K562 (cell line): ENCODE measurements around the gene LRP1B. TPM values are rescaled to one million over a fixed set of nuclear protein-coding genes. Genes with fewer than 3 reads are reported as not detected.

Experiments used
- ATAC-seq: fragments of 200-7000 bp; cut with Tn5 transposase; 3 replicates; pipeline ENCODE4 v1.9.1; 2020; ENCODE audit warnings: moderate library complexity
- BruUV-seq: library from RNA; stranded (reverse); fragments of 400-500 nt; replicated peaks from 2 replicates; lab custom pipeline; 2021; lab: Mats Ljungman, UMichigan
- CTCF ChIA-PET: fragments of 300-600 bp; formaldehyde crosslinking; extraction: SDS; loops from one replicate; lab custom pipeline; 2021; ENCODE audit warnings: low intra/inter-chr PET ratio; lab: Yijun Ruan, JAX
- POLR2A ChIA-PET: fragments of 300-600, 350-650 bp; sonication (Branson Sonifier 250); formaldehyde crosslinking; extraction: SDS; loops from one replicate; lab custom pipeline; 2021; ENCODE audit warnings: antibody characterized with exemption, inconsistent platforms; lab: Yijun Ruan, JAX
- DNase-seq, 4 experiments: peaks; one replicate each; pipeline versions ENCODE4 v3.0.0 to v3.0.0-alpha.2; 2011 to 2018; ENCODE audit warnings: low spot score in 3 of 4, mixed read lengths in 3 of 4; ENCODE audit errors: extremely low read depth in 1 of 4
- FAIRE-seq: peaks from 2 replicates; lab custom pipeline; 2011; peaks lifted over from hg19 to GRCh38; lab: Jason Lieb, UNC
- H2AFZ ChIP-seq: 2 replicates; pipeline ENCODE4 v1.6.0; 2011; ENCODE audit warnings: low read depth, low read length, control low read depth, inconsistent platforms
- H3K27ac ChIP-seq: fragments of 200-600 bp; 3 replicates; pipeline ENCODE4 v1.8.0; 2011; ENCODE audit warnings: low read depth, mild to moderate bottlenecking, control low read depth, inconsistent platforms, low read length, moderate library complexity, mixed read lengths; ENCODE audit errors: extremely low read depth
- H3K27me3 ChIP-seq, 2 experiments: fragments of 300-600 bp in 1 of 2; 2 replicates in 1 of 2; 3 replicates in 1 of 2; pipeline versions ENCODE4 v1.6.0 to v1.8.0; 2011; ENCODE audit warnings: inconsistent platforms in 2 of 2, low read length in 2 of 2, mild to moderate bottlenecking in 1 of 2, mixed read lengths in 1 of 2, moderate library complexity in 1 of 2; ENCODE audit not compliant: control insufficient read depth in 2 of 2, insufficient read depth in 2 of 2
- H3K36me3 ChIP-seq: fragments of 300-600 bp; 3 replicates; pipeline ENCODE4 v1.8.0; 2011; ENCODE audit warnings: mild to moderate bottlenecking, low read length, inconsistent platforms; ENCODE audit not compliant: control insufficient read depth, insufficient read depth
- H3K4me1 ChIP-seq, 2 experiments: fragments of 200-600 bp in 1 of 2; replicated peaks in 1 of 2; 2 replicates in 1 of 2; 3 replicates in 1 of 2; pipeline versions ENCODE4 v1.5.1 to v1.8.0; 2011; ENCODE audit warnings: inconsistent platforms in 2 of 2, low read length in 2 of 2, mild to moderate bottlenecking in 1 of 2, mixed read lengths in 1 of 2, moderate library complexity in 1 of 2; ENCODE audit not compliant: control insufficient read depth in 2 of 2, insufficient read depth in 2 of 2
- H3K4me2 ChIP-seq: 2 replicates; pipeline ENCODE4 v1.6.1; 2011; ENCODE audit warnings: low read length, control low read depth, inconsistent platforms, mixed read lengths; ENCODE audit not compliant: insufficient read depth
- H3K4me3 ChIP-seq: fragments of 200-600 bp; sonication (generic), shearing (Covaris generic); 2 replicates; pipeline ENCODE4 v1.5.1; 2016; ENCODE audit warnings: control low read depth, inconsistent platforms
- H3K79me2 ChIP-seq: fragments of 200-600 bp; 3 replicates; pipeline ENCODE4 v1.8.0; 2011; ENCODE audit warnings: low read length, inconsistent platforms; ENCODE audit not compliant: control insufficient read depth, insufficient read depth
- H3K9ac ChIP-seq, 2 experiments: 2 replicates each; pipeline versions ENCODE4 v1.6.0 to v1.6.1; 2011; ENCODE audit warnings: low read depth in 2 of 2, low read length in 2 of 2, control low read depth in 1 of 2, inconsistent platforms in 1 of 2, mild to moderate bottlenecking in 1 of 2, mixed read lengths in 1 of 2; ENCODE audit not compliant: insufficient read depth in 1 of 2
- H3K9me1 ChIP-seq: one replicate; pipeline ENCODE4 v1.6.0; 2011; ENCODE audit warnings: inconsistent platforms, mild to moderate bottlenecking, low read length, moderate library complexity; ENCODE audit not compliant: control insufficient read depth, insufficient read depth
- H3K9me3 ChIP-seq: replicated peaks from 2 replicates; pipeline ENCODE4 v1.5.1; 2011; ENCODE audit warnings: low read depth, low read length, inconsistent platforms; ENCODE audit not compliant: control insufficient read depth, insufficient read depth
- H4K20me1 ChIP-seq: replicated peaks from 2 replicates; pipeline ENCODE4 v1.6.1; 2011; ENCODE audit warnings: low read length, inconsistent platforms, mixed read lengths; ENCODE audit not compliant: control insufficient read depth, insufficient read depth
- CHD4 ChIP-seq: fragments of 200-600 bp; sonication (generic); IDR thresholded peaks from 3 replicates; pipeline ENCODE4 v1.6.1; 2012; ENCODE audit warnings: low read depth, mild to moderate bottlenecking, mixed read lengths, low read length, inconsistent platforms; ENCODE audit not compliant: insufficient read depth, insufficient replicate concordance, poor library complexity, severe bottlenecking
- FIP1L1 ChIP-seq: fragments of 200-400 bp; formaldehyde crosslinking; IDR thresholded peaks from 2 replicates; pipeline ENCODE4 v1.6.1; 2018; ENCODE audit warnings: mild to moderate bottlenecking, low read depth, low read length; ENCODE audit not compliant: poor library complexity, severe bottlenecking
- HNRNPK ChIP-seq: fragments of 200-400 bp; formaldehyde crosslinking; IDR thresholded peaks from one replicate; pipeline ENCODE4 v1.6.1; 2018; ENCODE audit warnings: mild to moderate bottlenecking, low read depth, low read length; ENCODE audit not compliant: poor library complexity, severe bottlenecking
- IFI16 ChIP-seq: fragments of 250-450 bp; sonication (Bioruptor Pico); IDR thresholded peaks from 2 replicates; pipeline ENCODE4 v2.1.2; 2022; ENCODE audit warnings: mild to moderate bottlenecking, inconsistent platforms
- KDM2B ChIP-seq: fragments of 250-450 bp; sonication (Bioruptor Pico); IDR thresholded peaks from 2 replicates; pipeline ENCODE4 v1.8.0; 2021; ENCODE audit warnings: mild to moderate bottlenecking, moderate library complexity
- PHTF2 ChIP-seq: fragments of 250-450 bp; sonication (Bioruptor Pico); IDR thresholded peaks from 2 replicates; pipeline ENCODE4 v1.5.0; 2021; ENCODE audit warnings: mild to moderate bottlenecking
- RBM22 ChIP-seq: fragments of 200-400 bp; formaldehyde crosslinking; IDR thresholded peaks from 2 replicates; pipeline ENCODE4 v1.6.1; 2018; ENCODE audit warnings: low read length, low read depth; ENCODE audit not compliant: poor library complexity, severe bottlenecking
- RHOXF2B ChIP-seq: fragments of 250-450 bp; sonication (Bioruptor Pico); conservative IDR thresholded peaks from 2 replicates; pipeline ENCODE4 v1.5.1; 2021
- SAFB2 ChIP-seq: fragments of 200-400 bp; formaldehyde crosslinking; IDR thresholded peaks from 2 replicates; pipeline ENCODE4 v1.6.1; 2018; ENCODE audit warnings: borderline replicate concordance, low read length, low read depth, moderate library complexity; ENCODE audit not compliant: severe bottlenecking
- SRF ChIP-seq, 2 experiments: fragments of 250-450, 450-650 bp in 1 of 2; sonication (Bioruptor Pico) in 1 of 2; sonication (generic) in 1 of 2; formaldehyde crosslinking; IDR thresholded peaks; 2 replicates each; pipeline versions ENCODE4 v1.5.0 to v1.5.1; 2020 to 2022; ENCODE audit warnings: mild to moderate bottlenecking in 1 of 2, missing genetic modification reagents in 1 of 2
- STAG1 ChIP-seq: sonication (generic); formaldehyde crosslinking; IDR thresholded peaks from 2 replicates; pipeline ENCODE4 v1.5.0; 2020; ENCODE audit warnings: missing genetic modification reagents, borderline replicate concordance
- ZNF696 ChIP-seq: fragments of 250-450 bp; sonication (Bioruptor Pico); conservative IDR thresholded peaks from 2 replicates; pipeline ENCODE4 v1.4.0; 2020; ENCODE audit warnings: mild to moderate bottlenecking, moderate library complexity
- WGBS: fragments of 100-300 bp; shearing (Covaris generic); methylation state at CpG from one replicate; pipeline ENCODE4 v1.1.6; 2016; ENCODE audit warnings: low coverage, mixed read lengths; ENCODE audit not compliant: insufficient coverage; ENCODE audit errors: missing lambda C conversion rate; 5-methylcytosine and 5-hydroxymethylcytosine counted together
- in situ Hi-C: fragments of 300-500 bp; cut with MboI; formaldehyde crosslinking; loops from 4 replicates; pipeline ENCODE4 v1.15.0; 2018; ENCODE audit warnings: inconsistent platforms, mixed read lengths
- intact Hi-C: fragments of 100-400 bp; cut with micrococcal nuclease; formaldehyde crosslinking; loops from 2 replicates; pipeline ENCODE4 v1.14.2; 2022
- polyA plus RNA-seq, 8 experiments: library from polyadenylated mRNA; depleted of rRNA in 4 of 8; stranded (reverse) in 5 of 8; unstranded in 3 of 8; fragments of >200 nt; fragmentation: Nextera tagmentation in 2 of 8; fragmentation: Illumina TruSeq in 1 of 8; extraction: Ambion mirVana in 2 of 8; extraction: Trizol in 1 of 8; gene quantifications; 2 replicates each; pipeline versions ENCODE4 v1.2.1 to v1.2.3, GENCODE V29; 2011 to 2014; ENCODE audit warnings: inconsistent platforms in 1 of 8, missing spikeins in 1 of 8
- total RNA-seq, 7 experiments: library from RNA; depleted of rRNA in 6 of 7; stranded (reverse); fragments of >200 nt in 6 of 7; fragmentation: Illumina TruSeq in 2 of 7; extraction: Trizol in 2 of 7; gene quantifications; 2 replicates each; pipeline versions ENCODE4 v1.2.1 to v1.2.3, GENCODE V29; 2011 to 2021; ENCODE audit warnings: low replicate concordance in 1 of 7
- TF ChIP-seq, protein P1 (sequence below), 2 experiments: fragments of 450-650 bp; IDR thresholded peaks; 2 replicates each; pipeline ENCODE4 v1.6.1; 2018; ENCODE audit warnings: mild to moderate bottlenecking in 2 of 2, low read depth in 1 of 2; ENCODE audit not compliant: partially characterized antibody in 2 of 2

Gene LRP1B
- total and polyA plus RNA-seq, 9 of the 15 experiments (the other 6 are each of a cell fraction or from before 2014, with no cell fraction given) = not detected

DNA sequence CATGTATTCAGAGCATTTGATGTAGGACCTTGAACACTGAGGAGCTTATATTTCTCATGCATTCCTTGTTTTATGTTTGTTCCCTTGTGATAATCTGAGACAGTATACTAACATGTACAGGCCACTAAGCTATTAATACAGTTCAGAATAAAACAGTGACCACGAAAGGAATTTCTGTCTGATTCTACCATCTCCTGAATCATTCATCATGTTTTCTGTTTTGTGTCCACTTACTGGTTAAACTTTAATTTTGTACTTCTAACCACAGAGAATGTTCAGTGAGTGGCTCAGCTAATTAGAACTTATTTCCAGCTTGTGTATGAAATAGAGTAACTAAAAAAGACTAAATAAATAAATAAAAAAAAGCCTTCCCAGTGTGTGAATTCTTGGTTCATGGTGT is 110.4 kb downstream of the LRP1B start:
- FAIRE-seq = no peak

More for the DNA sequence above, 110.4 kb downstream of the LRP1B start:
- H3K27ac ChIP-seq = no peak overlapping the region
- in situ Hi-C loops (no loop called here), intact Hi-C loops (no loop called here)
- no peaks in the 10 kb centered on the region for H3K36me3 ChIP-seq
- BruUV-seq = no TSS peak
- H3K9ac ChIP-seq = no peak overlapping the region
- H3K27me3 ChIP-seq = no peaks in the 10 kb centered on the region
- CTCF ChIA-PET = no interaction called here
- no peaks in the 10 kb centered on the region; the same call in 1 of the 2 replicates for H3K9me3 ChIP-seq
- H2AFZ ChIP-seq = no peak overlapping the region
- no peaks in the 10 kb centered on the region for H3K9me1 ChIP-seq
- no peak overlapping the region for H3K4me3 ChIP-seq
- 0% methylated on average over 1 of the region's 1 CpG for WGBS
- TF ChIP-seq KDM2B (CRISPR knock-in tag) (no peak), ZNF696 (no peak), RHOXF2B (no peak), FIP1L1 (no peak), RBM22 (no peak), IFI16 (no peak), CHD4 (no peak), SRF (CRISPR knock-in tag; IDR thresholded peaks at IDR 0.05) (no peak), STAG1 (CRISPR knock-in tag) (no peak), HNRNPK (no peak), SAFB2 (no peak), PHTF2 (CRISPR knock-in tag) (no peak)
- TF ChIP-seq, protein P1, sequence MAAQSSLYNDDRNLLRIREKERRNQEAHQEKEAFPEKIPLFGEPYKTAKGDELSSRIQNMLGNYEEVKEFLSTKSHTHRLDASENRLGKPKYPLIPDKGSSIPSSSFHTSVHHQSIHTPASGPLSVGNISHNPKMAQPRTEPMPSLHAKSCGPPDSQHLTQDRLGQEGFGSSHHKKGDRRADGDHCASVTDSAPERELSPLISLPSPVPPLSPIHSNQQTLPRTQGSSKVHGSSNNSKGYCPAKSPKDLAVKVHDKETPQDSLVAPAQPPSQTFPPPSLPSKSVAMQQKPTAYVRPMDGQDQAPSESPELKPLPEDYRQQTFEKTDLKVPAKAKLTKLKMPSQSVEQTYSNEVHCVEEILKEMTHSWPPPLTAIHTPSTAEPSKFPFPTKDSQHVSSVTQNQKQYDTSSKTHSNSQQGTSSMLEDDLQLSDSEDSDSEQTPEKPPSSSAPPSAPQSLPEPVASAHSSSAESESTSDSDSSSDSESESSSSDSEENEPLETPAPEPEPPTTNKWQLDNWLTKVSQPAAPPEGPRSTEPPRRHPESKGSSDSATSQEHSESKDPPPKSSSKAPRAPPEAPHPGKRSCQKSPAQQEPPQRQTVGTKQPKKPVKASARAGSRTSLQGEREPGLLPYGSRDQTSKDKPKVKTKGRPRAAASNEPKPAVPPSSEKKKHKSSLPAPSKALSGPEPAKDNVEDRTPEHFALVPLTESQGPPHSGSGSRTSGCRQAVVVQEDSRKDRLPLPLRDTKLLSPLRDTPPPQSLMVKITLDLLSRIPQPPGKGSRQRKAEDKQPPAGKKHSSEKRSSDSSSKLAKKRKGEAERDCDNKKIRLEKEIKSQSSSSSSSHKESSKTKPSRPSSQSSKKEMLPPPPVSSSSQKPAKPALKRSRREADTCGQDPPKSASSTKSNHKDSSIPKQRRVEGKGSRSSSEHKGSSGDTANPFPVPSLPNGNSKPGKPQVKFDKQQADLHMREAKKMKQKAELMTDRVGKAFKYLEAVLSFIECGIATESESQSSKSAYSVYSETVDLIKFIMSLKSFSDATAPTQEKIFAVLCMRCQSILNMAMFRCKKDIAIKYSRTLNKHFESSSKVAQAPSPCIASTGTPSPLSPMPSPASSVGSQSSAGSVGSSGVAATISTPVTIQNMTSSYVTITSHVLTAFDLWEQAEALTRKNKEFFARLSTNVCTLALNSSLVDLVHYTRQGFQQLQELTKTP (IDR thresholded peaks at IDR 0.05; ENCODE audit: low read depth in 1 of 2, partially characterized antibody in 2 of 2) = no peak
- no peak overlapping the region for H3K4me2 ChIP-seq
- ATAC-seq = no peak
- no peak for DNase-seq
- POLR2A ChIA-PET = no interaction called here
- no peaks in the 10 kb centered on the region for H3K79me2 ChIP-seq
- H4K20me1 ChIP-seq = no peaks in the 10 kb centered on the region
- H3K4me1 ChIP-seq = no peaks in the 10 kb centered on the region
